Activated CD4-positive, alpha-beta T cell treated with anti-CD3 and anti-CD28 coated beads, Interleukin-2, Interleukin-4, amounts not matched to agents 100 ng/mL and 50 ng/mL, durations not matched to agents 16 hours and 8 hours (primary cell): Measurements from ENCODE around the gene TNNI3.

Experiments
- DNase-seq: peaks from one replicate; pipeline ENCODE4 v3.0.0-alpha.2; 2020; ENCODE audit warnings: low spot score

TNNI3 gene

DNA sequence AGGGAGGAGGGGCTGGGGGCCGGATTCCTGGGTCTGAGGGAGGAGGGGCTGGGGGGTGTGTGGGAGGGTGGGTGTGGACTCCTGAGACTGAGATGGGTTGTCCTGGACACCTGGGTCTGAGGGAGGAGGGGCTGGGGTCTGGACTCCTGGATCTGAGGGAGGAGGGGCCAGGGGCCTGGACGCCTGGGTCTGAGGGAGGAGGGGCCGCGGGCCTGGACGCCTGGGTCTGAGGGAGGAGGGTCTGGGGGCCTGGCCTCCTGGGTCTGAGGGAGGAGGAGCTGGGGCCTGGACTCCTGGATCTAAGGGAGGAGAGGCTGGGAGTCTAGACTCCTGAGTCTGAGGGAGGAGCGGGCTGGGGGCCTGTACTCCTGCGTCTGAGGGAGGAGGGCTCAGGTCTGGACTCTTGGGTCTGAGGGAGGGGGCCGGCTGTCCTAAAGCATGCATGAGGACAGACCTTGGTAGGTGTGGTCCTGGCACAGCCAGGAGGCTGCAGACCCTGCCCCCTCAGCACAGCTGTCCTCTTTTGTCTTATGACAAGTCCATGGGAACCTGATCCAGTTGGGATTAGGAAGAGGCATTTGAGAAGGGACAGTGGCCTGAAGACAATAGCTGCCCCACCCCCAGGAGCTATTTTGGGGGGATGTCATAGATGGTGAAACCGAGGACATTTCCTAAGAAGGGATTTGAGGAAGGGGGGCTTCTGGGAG lies 9.8 kb downstream of the TNNI3 start:
- DNase-seq = no peak

DNA sequence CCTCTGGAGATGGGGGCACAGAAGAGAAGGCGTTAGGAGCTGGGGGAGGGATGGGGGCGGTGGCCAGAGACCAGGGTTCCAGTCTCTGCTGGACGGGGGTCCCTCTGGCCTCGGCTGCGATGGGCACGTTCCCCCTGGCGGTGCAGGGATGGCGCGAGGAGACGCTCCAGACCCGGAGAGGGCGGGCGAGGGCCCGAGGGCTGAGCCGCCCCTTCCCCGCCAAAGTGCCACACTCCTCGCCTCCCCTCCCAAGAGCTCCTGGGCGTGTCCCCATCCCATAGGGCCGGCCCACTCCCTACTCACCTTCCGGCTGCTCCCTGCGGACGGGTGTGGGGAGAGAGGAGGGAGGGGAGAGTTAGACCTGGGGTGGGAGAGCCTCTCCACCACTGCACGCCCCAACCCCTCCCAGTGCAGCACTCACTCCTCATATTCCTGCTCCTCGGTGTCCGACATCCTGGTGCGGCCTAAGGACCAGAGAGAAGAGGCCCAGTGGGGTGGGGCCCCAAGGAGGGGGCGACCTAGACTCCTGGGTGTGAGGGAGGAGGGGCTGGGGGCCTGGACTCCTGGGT lies 10.7 kb downstream of the TNNI3 start:
- DNase-seq = no peak

DNA sequence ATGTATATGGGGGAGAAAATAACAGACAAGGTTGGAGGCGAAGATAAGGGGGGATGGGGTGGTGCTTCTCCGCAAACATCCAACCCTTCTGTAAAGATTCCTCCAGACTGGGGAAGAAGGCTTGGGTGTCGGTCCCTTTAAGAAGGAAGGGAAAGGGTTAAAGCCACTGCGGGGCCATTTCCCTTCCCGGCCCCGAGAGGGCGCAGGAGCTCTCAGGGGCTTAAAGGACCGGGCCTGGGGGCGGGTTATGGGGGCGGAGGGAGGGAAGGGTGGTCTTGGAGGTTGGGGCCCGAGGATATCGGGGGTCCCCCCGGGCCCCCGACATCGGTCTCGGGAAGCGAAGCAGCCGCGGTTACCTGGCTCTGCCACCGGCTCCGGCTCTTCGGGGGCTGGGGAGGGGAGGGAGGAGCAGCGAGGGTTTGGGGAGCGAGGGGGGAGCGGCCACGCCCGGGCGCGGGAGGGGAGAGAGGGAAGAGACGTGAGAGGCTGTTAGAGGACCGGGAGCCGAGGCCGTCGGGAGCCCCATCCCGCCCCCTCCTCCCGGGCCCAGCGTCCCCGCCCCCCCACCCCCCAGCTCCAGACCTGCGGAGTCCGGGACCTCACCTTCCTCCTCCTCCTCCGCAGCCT lies 11.3 kb downstream of the TNNI3 start:
- no peak for DNase-seq

DNA sequence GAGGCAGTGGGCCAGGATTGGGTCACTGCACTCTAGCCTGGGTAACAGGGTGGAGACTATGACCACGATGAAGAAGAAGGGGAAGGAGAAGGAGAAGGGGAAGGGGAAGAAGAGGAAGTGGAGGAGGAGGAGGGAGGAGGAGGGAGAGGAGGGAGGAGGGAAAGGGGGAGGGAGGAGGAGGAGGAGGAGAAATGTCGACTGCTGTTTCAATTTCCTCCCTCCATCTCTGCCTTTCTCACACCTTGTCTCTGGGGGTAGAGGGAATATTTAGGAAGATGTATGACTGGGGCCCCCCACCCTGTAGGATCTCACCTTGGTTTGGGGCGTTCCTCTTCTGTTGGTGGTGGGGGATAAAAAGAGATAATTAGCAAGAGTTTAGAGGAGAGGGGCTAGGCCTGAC lies 12.3 kb downstream of the TNNI3 start:
- DNase-seq = no peak

DNA sequence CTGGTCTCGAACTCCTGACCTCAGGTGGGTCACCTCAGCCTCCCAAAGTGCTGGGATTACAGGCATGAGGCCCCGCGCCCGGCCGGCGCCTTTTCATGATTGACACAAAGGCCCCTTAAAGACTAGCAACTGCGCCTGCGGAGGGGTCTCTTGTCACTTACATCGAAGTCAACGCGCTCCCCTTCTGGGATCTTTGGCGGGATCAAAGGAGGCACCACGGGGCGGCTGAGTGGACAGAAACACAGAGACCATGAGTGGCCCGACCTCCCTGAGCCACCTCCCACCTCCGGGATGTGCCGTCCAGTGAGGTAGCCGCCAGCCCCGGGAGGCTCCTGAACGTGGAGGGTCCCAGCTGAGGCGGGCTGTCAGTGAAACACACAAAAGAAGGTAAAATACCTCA lies 15.8 kb downstream of the TNNI3 start:
- DNase-seq = no peak

DNA sequence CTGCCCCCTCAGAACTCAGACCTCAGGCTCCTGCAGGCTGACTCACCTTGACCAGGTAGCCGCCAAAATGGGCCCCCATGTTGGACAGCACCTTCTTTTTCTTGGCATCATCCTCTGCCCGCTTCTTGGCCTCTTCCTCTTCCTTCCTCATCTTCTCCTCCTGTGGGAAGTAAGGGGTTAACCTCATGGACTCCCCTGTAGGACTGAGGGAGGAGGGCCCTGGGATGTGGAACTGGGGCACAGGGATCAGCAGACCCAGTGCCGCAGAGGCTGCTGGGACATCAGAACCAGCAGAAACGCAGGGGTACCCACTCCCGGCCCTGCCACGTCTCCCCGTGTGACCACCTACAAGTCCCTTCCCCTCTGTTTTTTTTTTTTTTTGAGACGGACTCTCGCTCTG lies 19.6 kb downstream of the TNNI3 start:
- DNase-seq = no peak

DNA sequence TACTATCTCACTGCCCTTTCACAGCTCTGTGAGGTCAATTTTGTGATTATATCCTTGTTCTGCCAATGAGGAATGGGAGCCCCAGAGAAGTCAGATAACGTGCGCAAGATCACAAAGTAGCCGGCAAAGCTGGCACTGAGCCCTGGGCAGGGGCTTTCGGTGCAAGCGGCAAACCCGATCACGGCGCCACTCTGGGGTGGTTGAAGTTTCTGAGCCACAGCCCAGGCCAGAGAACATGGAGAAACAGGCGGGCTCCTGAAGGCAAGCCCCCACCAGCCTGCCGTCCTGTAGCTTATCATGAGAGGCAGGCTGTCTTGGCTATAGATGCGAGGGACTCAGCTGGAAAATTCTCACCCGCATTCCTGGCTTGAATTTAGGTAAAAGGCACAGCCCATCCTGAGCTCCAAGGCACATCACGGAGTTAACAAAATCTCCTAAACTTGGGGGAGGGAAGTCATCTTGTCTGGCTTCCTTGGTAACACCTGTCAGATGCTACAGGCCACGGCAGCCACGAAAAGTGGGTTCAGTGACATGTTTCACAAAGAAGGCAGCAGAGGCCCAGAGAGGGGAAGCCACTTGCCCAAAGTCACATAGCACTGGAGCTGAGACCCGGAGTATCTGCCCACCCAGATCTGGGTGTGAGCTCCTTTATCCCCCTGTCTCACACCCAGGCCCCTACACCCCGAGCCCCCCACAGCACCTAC lies 21.0 kb downstream of the TNNI3 start:
- DNase-seq = no peak

DNA sequence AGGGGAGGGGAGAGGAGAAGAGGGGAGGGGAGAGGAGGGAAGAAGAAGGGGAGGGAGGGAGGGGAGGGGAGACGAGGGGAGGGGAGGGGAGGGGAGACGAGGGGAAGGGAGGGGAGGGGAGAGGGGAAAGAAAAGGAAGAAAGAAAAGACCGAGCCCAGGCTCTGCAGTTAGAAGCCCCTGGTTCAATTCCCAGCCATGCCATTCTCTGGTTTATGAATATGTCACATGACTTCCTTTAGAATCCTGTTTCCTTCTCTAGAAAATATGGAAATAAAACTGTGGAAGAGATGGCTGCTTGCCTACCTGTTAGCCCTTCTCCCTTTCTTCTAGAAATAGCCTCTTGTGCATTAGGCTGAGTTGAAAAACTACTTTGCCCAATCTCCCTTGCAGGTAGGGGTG lies 22.8 kb downstream of the TNNI3 start:
- DNase-seq = no peak

DNA sequence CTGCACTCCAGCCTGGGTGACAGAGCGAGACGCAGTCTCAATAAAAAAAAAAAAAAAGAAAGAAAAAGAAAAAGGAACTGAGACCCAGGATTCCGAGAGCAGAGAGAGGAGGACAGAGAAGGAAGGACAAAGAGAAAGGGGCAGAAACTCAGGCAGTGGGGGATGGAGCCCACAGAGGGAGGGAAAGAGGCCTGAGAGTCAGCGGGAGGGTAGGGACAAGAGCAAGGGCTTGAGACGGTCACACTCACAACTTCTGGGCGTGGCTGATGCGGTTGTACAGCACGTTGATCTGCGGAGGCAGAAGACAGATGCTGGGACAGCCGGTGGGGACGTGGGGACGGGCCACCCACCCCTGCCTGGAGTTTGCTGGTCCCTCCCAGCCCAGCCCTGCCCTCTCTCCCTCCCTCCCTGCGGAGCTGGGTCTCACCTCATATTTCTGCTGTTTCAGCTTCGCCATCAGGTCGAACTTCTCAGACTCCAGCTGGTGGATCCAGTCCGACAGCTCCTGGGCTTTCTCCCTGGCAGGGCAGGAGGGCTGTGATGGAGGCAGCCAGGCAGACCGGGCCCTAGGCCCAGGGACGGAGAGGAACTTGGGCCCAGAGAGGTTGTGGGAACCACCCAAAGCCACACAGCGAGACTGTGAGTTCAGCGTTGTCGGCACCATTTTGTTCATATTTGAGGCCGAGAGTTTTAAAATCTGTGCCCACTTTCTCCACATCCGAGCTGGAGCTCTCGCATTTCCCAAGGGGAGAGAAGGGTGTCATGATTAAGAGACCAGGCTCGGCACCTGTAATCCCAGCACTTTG lies 23.7 kb downstream of the TNNI3 start:
- no peak for DNase-seq

DNA sequence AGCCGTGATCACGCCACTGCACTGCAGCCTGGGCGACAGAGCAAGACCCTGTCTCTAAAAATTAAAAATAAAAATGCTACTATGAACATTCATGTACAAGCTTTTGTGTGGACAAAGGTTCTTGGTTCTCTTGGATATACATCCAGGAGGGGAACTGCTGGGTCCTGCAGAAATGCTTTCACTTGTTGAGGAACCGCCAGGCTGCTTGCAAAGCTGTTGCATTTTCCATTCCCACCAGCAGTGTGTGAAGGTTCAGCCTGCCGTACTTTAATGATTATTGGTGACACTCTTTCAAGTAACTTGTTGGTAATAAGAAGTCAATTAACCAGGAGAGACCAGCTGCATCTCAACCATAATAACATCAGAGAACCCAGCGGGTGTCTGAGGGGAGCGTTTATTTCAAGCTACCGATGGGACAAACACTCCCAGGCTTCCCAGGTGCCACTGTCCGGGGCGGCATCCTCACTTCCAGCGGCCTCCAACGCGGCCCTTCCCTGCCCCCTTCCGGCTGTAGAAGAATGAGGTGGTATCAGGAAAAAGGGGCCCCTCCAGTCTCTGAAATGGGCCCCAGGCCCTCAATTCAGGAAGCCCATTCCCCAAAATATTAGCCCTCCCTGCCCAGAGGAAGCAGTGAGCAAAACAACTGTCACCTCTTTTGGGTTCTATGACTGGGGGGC lies 24.9 kb downstream of the TNNI3 start:
- DNase-seq = no peak

DNA sequence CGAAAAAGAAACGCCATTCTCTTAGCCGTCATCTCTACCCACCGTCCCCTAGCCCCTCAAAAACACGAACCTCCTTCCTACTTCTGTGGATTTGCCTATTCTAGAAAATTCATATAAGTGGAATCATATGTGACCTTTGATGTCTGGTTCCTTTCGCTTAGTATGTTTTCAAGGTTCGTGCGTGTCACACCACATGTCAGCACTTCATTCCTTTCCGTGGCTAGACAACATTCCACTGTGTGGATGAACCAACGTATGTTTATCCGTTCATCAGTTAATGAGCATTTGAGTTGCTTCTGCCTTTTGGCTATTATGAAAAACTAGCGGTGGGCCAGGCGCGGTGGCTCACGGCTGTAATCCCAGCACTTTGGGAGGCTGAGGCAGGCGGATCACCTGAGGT lies 26.1 kb downstream of the TNNI3 start:
- DNase-seq = no peak

DNA sequence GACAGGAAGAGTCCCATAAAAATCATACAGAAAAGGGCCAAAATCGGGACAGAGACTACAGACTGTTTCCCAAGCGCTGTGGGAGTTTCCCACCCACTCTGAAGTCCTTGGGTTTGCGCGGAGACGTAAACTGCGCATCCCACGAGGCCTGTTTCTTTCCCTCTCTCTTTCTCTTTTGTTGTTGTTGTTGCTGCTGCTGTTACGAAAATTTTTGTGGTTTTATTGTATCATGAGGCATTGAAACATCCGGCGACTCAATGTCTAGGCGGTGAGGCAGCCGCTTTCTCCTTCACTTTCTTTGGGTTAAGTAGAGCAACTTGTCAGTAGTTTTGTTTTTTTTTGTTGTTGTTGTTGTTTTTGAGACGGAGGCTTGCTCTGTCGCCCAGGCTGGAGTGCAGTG lies 38.5 kb downstream of the TNNI3 start:
- no peak for DNase-seq

DNA sequence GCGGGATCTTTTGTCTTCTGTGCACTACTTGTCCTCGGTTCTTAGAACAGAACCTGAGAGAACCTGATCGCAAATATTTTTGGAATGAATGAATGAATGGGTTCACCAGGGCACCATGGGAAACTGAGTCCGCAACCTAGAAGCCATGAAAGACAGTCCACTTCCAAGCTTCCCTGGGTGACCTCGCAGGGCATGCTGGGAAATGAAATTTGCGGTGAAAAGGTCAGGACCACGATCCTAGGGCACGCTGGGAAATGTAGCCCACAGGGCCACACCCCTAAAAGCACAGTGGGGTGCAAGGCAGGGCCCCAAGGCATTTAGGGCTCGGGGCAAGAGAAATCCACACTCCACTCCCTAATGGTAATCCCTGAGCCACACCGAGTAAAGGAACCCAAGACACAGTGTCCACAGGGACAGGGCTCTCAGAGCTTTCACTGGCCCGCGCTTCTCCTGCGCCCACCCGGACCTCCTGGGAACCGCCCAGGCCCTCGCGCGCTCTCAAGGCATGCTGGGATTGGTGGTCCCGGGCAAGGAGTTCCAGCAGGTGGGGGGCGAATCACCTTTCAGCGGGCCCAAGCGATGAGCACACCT lies 39.0 kb downstream of the TNNI3 start:
- peak; percentile 53 for DNase-seq

DNA sequence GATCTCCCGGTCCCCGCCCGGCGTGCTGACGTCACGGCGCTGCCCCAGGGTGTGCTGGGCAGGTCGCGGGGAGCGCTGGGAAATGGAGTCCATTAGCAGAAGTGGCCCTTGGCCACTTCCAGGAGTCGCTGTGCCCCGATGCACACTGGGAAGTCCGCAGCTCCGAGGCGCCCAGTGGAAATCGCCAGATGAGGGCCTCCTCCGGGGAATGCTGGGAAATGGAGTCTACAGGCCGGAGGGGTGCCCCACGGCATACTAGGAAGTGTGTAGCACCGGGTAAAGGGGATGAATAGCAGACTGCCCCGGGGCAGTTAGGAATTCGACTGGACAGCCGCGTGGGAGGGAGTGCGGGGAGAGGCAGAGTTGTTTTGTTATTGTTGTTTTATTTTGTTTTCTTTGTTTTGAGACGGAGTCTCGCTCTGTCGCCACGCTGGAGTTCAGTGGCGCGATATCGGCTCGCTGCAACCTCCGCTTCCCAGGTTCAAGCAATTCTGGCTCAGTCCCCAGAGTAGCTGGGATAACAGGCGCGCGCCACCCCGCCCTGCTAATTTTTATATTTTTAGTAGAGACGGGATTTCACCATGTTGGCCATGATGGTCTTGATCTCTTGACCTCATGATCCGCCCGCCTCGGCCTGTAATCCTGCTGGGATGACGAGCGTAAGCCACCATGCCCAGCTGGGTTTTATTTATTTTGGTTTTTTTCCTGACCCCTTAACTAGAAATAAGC lies 39.7 kb downstream of the TNNI3 start:
- peak; percentile 99 for DNase-seq

DNA sequence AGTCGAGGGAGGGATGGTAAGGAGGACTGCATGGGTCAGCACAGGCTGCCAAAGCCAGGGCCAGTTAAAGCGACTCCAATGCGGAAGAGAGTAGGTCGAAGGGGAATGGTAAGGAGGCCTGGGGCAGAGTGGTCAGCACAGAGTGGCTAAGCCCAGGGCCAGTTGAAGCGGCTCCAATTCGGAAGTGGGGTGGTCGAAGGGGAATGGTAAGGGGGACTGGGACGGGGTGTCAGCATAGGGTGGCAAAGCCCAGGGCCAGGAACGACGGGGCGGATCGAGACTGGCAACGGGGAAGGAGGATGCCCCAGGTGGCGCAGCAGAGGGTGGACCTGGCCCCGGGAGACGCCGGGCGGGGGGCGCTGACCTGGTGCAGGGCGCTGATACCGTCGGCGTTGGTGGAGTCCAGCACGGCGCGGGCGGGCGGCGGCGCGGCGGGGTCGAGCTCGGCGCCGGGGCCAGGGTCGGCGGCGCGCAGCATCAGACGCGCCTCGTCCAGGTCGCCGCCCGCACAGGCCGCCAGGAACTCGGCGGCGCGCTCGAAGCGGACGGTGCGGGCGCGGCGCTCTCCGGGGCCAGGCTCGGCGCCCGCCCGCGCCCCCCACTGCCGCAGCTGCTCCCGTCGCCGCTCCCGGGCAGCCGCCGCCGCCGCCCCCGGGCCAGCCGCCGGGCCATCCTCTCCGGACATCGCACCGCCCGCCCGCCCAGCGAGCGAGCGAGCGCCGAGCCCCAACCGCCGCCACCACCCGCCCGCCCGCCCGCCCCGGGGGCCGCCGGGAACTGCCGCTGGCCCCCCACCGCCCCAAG lies 40.5 kb downstream of the TNNI3 start, which contains the start of gene PPP1R12C:
Gene PPP1R12C (minus strand): TSS at position 779 of the 804 bp plus-strand sequence. CDS start 94 bp downstream, at position 685.
- DNase-seq = no peak

DNA sequence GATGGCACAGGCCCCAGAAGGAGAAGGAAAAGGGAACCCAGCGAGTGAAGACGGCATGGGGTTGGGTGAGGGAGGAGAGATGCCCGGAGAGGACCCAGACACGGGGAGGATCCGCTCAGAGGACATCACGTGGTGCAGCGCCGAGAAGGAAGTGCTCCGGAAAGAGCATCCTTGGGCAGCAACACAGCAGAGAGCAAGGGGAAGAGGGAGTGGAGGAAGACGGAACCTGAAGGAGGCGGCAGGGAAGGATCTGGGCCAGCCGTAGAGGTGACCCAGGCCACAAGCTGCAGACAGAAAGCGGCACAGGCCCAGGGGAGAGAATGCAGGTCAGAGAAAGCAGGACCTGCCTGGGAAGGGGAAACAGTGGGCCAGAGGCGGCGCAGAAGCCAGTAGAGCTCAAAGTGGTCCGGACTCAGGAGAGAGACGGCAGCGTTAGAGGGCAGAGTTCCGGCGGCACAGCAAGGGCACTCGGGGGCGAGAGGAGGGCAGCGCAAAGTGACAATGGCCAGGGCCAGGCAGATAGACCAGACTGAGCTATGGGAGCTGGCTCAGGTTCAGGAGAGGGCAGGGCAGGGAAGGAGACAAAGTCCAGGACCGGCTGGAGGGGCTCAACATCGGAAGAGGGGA lies 41.2 kb downstream of the TNNI3 start:
- DNase-seq = peak; percentile 73

DNA sequence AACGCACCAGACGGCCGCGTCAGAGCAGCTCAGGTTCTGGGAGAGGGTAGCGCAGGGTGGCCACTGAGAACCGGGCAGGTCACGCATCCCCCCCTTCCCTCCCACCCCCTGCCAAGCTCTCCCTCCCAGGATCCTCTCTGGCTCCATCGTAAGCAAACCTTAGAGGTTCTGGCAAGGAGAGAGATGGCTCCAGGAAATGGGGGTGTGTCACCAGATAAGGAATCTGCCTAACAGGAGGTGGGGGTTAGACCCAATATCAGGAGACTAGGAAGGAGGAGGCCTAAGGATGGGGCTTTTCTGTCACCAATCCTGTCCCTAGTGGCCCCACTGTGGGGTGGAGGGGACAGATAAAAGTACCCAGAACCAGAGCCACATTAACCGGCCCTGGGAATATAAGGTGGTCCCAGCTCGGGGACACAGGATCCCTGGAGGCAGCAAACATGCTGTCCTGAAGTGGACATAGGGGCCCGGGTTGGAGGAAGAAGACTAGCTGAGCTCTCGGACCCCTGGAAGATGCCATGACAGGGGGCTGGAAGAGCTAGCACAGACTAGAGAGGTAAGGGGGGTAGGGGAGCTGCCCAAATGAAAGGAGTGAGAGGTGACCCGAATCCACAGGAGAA lies 42.0 kb downstream of the TNNI3 start:
- no peak for DNase-seq

DNA sequence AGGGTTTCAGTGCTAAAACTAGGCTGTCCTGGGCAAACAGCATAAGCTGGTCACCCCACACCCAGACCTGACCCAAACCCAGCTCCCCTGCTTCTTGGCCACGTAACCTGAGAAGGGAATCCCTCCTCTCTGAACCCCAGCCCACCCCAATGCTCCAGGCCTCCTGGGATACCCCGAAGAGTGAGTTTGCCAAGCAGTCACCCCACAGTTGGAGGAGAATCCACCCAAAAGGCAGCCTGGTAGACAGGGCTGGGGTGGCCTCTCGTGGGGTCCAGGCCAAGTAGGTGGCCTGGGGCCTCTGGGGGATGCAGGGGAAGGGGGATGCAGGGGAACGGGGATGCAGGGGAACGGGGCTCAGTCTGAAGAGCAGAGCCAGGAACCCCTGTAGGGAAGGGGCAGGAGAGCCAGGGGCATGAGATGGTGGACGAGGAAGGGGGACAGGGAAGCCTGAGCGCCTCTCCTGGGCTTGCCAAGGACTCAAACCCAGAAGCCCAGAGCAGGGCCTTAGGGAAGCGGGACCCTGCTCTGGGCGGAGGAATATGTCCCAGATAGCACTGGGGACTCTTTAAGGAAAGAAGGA lies 42.9 kb downstream of the TNNI3 start:
- no peak for DNase-seq
